Ovary (tissue), 9 donors: Measurements from ENCODE around the gene REST. TPM values are rescaled to one million over a fixed set of nuclear protein-coding genes. Genes with fewer than 3 reads are reported as not detected.

Source experiments
- DNase-seq, 5 donors: peaks; one replicate each; pipeline ENCODE4 v3.0.0-alpha.2; 2019 to 2020
- H3K27ac ChIP-seq, 2 donors: fragments of 200-600 bp; one replicate each; pipeline versions ENCODE4 v1.5.1 to v1.8.0; 2019 to 2022
- H3K27me3 ChIP-seq: fragments of 200-600 bp; one replicate; pipeline ENCODE4 v1.8.0; 2022
- H3K36me3 ChIP-seq: fragments of 200-600 bp; sonication (generic); one replicate; pipeline ENCODE4 v1.5.1; 2019
- H3K4me1 ChIP-seq: one replicate; pipeline ENCODE4 v1.8.1; 2013; ENCODE audit warnings: mild to moderate bottlenecking, moderate library complexity; ENCODE audit not compliant: insufficient read depth
- H3K4me3 ChIP-seq: fragments of 200-600 bp; sonication (generic); one replicate; pipeline ENCODE4 v1.5.1; 2017
- H3K9me3 ChIP-seq, 2 donors: fragments of 200-600 bp in 1 of 2; sonication (generic) in 1 of 2; one replicate each; pipeline versions ENCODE4 v1.5.1 to v1.8.1; 2013 to 2019; ENCODE audit warnings: mild to moderate bottlenecking in 1 of 2, moderate library complexity in 1 of 2
- EP300 ChIP-seq: sonication (generic); formaldehyde crosslinking; IDR thresholded peaks from one replicate; pipeline ENCODE4 v1.6.1; 2017; ENCODE audit warnings: antibody characterized with exemption
- POLR2A ChIP-seq: fragments of 450-650 bp; IDR thresholded peaks from one replicate; pipeline ENCODE4 v1.6.1; 2017; ENCODE audit warnings: antibody characterized with exemption, mild to moderate bottlenecking, moderate library complexity
- WGBS, 3 donors: extraction: QIAGEN DNeasy Blood & Tissue Kit in 1 of 3; methylation state at CpG; one replicate each; pipeline versions ENCODE4 v1.1.5 to v1.1.7; 2013 to 2017; 5-methylcytosine and 5-hydroxymethylcytosine counted together
- intact Hi-C, 4 donors: fragments of 100-400 bp; cut with DNase I; formaldehyde crosslinking; loops; one replicate each; pipeline versions ENCODE4 v1.11.0 to v1.15.1; 2022 to 2023
- polyA plus RNA-seq, 2 donors: library from polyadenylated mRNA; stranded (reverse); fragments of 200-250 nt in 1 of 2; fragments of 350-450 nt in 1 of 2; fragmentation: Illumina TruSeq in 1 of 2; extraction: RNeasy Lipid Tissue Mini Kit (QIAGEN cat#74804) in 1 of 2; gene quantifications; one replicate each; pipeline ENCODE4 v1.2.3, GENCODE V29; 2013 to 2014
- total RNA-seq, 7 donors: library from RNA; depleted of rRNA in 2 of 7; stranded (reverse); fragments of >200 nt in 2 of 7; fragmentation: NEBNext Ultra II Directional in 3 of 7; extraction: Animal tissue kit (Norgen Biotek cat#: 25700) in 3 of 7; gene quantifications; one replicate each; pipeline versions ENCODE4 v1.1.0 to v1.2.4, GENCODE V29; 2016 to 2023
- TF ChIP-seq, protein P1 (sequence below), 3 donors: fragments of 450-650 bp in 2 of 3; fragments of 200-600 bp in 1 of 3; IDR thresholded peaks; one replicate each; pipeline versions ENCODE4 v1.5.1 to v1.8.0; 2016 to 2022; ENCODE audit warnings: antibody characterized with exemption in 3 of 3, mild to moderate bottlenecking in 1 of 3
- donor health status: DM: no; HTN: no; CAD: no; lungs with moderate emphysema.
- donor health status: DM: no; HTN: no; CAD: no.
- donor health status: Bipolar disorder and iron deficiency.
- donor health status: DM: yes; HTN: yes; CAD: no.
- donor health status: DM: no; HTN: no; CAD: no.
- donor health status: DM: yes; HTN: yes; CAD: no.

The REST gene
- total and polyA plus RNA-seq, 9 donors, result 8.2 to 43.7 (median 31.5) TPM

DNA sequence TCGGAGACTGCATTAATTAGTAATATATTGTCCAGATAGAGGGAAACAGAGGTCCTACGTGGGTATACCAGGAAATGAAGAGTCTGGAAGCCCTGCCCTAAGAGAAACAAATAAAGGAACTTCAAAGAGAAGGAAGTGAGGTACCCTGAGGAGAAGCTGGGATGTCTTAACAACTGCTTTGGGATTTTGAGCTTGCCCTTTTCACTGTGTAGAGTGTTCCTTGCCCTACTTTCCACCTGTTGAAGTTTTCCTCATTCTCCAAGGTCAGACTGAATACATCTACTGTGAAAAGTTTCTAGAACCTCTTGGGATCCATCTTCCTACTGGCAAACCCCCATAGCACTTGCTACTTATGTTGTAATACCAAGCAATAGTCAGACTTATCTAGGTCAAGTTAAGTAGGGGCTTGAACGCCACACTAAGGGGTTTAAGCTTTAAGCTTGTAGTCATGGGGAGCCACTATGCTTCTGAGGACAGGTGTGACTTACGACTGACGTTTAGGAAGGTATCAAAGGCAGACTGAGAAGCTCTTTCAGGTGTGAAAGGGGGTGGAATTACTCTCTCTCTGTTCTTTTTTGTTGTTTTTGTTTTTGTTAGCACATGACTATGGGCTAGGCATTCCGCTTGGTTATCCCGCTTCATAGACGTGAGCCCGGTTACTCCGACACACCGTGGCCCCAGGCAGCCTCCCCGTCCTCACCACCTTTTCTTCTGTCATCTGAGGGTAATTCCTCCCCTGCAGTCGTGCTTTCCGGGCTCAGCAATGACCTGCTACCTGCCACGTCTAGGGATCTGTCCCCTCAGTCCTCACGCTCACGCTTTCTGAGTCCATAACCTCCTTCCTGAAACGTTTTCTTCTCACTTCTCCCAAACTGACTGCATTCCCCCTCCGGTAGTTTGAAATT lies 959 bp upstream of the REST start:
- Histone ChIP-seq H3K27me3 (no peaks in the 10 kb centered on the region), H3K27ac (peak overlapping the region; percentile 34 to 46), H3K9me3 (no peaks in the 10 kb centered on the region), H3K36me3 (no peaks in the 10 kb centered on the region), H3K4me3 (peak overlapping the region; percentile 66), H3K4me1 (peaks cover 7% of the 10 kb centered on the region)
- WGBS, 3 donors, result 20 to 27% (median 24%) methylated on average over 19 of the region's 19 CpGs
- TF ChIP-seq, protein P1, sequence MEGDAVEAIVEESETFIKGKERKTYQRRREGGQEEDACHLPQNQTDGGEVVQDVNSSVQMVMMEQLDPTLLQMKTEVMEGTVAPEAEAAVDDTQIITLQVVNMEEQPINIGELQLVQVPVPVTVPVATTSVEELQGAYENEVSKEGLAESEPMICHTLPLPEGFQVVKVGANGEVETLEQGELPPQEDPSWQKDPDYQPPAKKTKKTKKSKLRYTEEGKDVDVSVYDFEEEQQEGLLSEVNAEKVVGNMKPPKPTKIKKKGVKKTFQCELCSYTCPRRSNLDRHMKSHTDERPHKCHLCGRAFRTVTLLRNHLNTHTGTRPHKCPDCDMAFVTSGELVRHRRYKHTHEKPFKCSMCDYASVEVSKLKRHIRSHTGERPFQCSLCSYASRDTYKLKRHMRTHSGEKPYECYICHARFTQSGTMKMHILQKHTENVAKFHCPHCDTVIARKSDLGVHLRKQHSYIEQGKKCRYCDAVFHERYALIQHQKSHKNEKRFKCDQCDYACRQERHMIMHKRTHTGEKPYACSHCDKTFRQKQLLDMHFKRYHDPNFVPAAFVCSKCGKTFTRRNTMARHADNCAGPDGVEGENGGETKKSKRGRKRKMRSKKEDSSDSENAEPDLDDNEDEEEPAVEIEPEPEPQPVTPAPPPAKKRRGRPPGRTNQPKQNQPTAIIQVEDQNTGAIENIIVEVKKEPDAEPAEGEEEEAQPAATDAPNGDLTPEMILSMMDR (IDR thresholded peaks at IDR 0.05), result no peak
- TF ChIP-seq POLR2A, result no peak
- TF ChIP-seq EP300, result no peak
- intact Hi-C loops, result loop anchor here in 1 of 4 donors (5.0 kb wide), 1 partner anchor 71 kb away; the partner anchor contains the start of genes NOA1 and POLR2B
- peak in 3 of 5 donors; percentile 9 to 38 (median 33) for DNase-seq

DNA sequence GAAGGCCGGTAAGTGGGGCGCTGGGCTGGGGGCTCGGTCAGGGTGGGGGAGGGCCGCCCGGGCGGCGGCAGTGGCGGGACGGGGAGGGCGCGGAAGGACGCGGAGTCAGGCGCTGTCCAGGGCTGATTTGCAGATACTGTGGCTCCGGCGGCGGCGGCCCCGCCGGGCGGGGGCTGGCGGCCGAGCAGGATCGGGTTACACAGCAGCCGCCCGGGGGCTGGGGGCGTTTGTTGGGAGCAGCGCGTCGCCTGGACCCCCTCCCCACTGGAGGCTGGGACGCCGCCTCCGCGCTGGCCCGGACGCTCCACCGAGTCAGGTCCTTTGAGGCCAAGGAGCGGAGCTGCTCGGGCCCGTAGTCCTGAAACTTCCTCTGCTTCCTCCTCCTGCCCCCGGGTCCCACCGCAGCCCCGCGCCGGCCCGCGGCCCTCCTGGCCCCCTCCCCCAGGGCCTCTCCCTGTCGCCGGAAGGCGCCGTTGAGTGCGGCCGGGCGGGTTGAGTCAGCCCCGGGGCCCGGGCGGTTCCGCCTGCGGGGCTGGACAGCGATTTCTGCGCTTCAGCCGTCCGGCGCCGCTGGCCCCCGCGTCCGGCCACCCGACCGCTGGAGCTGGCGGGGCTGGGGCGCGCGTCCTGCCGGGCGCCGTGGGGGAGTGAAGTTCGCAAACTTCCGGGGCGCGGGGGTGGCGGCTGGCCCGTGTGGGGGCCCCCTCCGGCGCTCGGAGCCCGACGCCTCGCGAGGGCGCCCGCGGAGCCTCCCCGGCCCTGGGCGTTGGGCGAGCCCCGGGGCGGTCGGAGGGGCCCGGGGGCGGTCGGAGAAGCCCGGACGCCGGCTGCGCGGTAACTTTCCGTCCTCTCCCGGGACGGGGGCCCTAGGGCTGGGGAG lies 746 bp downstream of the REST start:
- WGBS, 3 donors, result 0 to 1% (median 1%) methylated on average over 32 to 110 of the region's 110 CpGs
- intact Hi-C loops, result loop anchor here in 1 of 4 donors (5.0 kb wide), 1 partner anchor 69 kb away; the partner anchor contains the start of genes NOA1 and POLR2B
- TF ChIP-seq POLR2A, result no peak
- TF ChIP-seq, protein P1 (IDR thresholded peaks at IDR 0.05), result no peak
- TF ChIP-seq EP300, result no peak

DNA sequence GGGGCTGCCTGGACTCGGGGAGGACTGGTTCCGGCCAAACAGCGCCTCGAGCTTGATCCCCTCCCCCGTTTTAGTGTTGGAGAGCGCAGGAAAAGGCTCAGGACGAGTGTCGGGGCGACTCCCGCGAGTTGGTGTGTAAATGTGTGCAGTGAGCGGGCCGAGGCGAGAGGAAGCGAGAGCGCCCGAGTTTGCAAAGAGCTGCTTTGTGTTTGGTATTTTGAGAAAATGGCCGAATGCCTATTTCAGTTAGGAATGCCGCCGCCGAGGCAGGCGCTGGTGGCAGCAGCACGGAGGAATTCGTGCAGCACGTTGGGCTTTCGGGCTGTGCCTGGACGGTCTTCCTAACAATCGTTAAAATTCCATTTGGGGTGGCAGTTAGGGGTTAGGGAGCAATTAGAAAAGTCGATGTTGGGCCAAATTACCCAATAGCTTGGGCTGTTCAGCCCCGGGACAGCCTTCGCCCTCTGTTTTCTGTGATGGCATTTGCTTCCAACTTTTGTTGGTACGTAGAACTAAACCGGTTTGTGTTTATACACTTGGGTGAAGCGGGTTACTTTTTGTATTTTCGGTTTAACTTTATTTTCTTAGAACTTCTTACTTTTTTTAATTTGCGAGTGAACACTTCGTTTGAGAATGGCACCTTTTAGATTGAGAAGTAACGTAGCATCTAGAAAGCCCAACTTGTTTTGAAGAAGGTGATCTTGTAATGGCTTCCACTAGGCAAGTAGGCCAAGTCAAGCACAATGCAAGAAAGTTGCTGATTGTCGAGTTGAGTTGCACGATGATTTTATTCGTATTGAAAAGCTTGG lies 1.6 kb downstream of the REST start:
- WGBS, 3 donors, result 1% methylated on average over 31 to 41 of the region's 41 CpGs
- H3K4me1 ChIP-seq, result peaks cover 12% of the 10 kb centered on the region
- peak overlapping the region; percentile 66 for H3K4me3 ChIP-seq
- intact Hi-C loops, result loop anchor here in 1 of 4 donors (5.0 kb wide), 1 partner anchor 68 kb away; the partner anchor contains the start of genes NOA1 and POLR2B
- H3K36me3 ChIP-seq, result no peaks in the 10 kb centered on the region
- no peaks in the 10 kb centered on the region for H3K9me3 ChIP-seq
- no peak for TF ChIP-seq EP300
- no peak for TF ChIP-seq POLR2A
- TF ChIP-seq, protein P1 (IDR thresholded peaks at IDR 0.05), result no peak
- H3K27me3 ChIP-seq, result no peaks in the 10 kb centered on the region
- peak overlapping the region; percentile 90 to 91 for H3K27ac ChIP-seq
- DNase-seq, result peak in 2 of 5 donors; percentile 45 to 69

More for the DNA sequence above, 746 bp downstream of the REST start:
- peak; percentile 62 to 80 (median 73) for DNase-seq
- Histone ChIP-seq H3K9me3 (no peaks in the 10 kb centered on the region), H3K36me3 (no peaks in the 10 kb centered on the region), H3K4me3 (peak overlapping the region; percentile 66), H3K27ac (peak overlapping the region; percentile 90 to 91), H3K4me1 (peaks cover 10% of the 10 kb centered on the region), H3K27me3 (no peaks in the 10 kb centered on the region)
